ENCODE data around the gene CACNB3. TPM values are rescaled to one million over a fixed set of nuclear protein-coding genes. Genes with fewer than 3 reads are reported as not detected.

Gene CACNB3
- total and polyA plus RNA-seq, 2 of the 13 experiments (the other 11 are each of a cell fraction or from before 2014, with no cell fraction given), result 0.29 to 0.54 TPM

GRCh38 chr12:48851883-48852733, 33.8 kb downstream of the CACNB3 start, which contains the start of gene DDX23 (continued):
- TF ChIP-seq MEIS2 (CRISPR knock-in tag; IDR thresholded peaks at IDR 0.05) (no peak), GATAD1 (CRISPR knock-in tag; IDR thresholded peaks at IDR 0.05) (peak; percentile 98), ZBTB7B (CRISPR knock-in tag; IDR thresholded peaks at IDR 0.05) (no peak), MAFF (IDR thresholded peaks at IDR 0.05; ENCODE audit: low read depth, low read length) (no peak), SAP130 (CRISPR knock-in tag; IDR thresholded peaks at IDR 0.05; ENCODE audit: low read depth) (peak; percentile 87), ZNF142 (CRISPR knock-in tag; IDR thresholded peaks at IDR 0.05) (peak; percentile 47; the same call in 1 of the 2 replicates), MATR3 (CRISPR knock-in tag; IDR thresholded peaks at IDR 0.05) (no peak), ZNF501 (CRISPR knock-in tag; IDR thresholded peaks at IDR 0.05) (peak; percentile 75; the same call in 1 of the 2 replicates), MTF1 (CRISPR knock-in tag; IDR thresholded peaks at IDR 0.05) (no peak), PHF8 (CRISPR knock-in tag; IDR thresholded peaks at IDR 0.05) (peak; percentile 96), MBNL3 (CRISPR knock-in tag; conservative IDR thresholded peaks at IDR 0.05) (no peak), SOX13 (IDR thresholded peaks at IDR 0.05) (no peak), SOX13 (CRISPR knock-in tag; conservative IDR thresholded peaks at IDR 0.05 in 1 of 2, IDR thresholded peaks at IDR 0.05 in 1 of 2) (0 out of 4 replicates have a peak, but pooled peaks of 1 of the 2 experiments have one; percentile 33), ELF3 (CRISPR knock-in tag; IDR thresholded peaks at IDR 0.05) (peak; percentile 92), ZNF260 (CRISPR knock-in tag; IDR thresholded peaks at IDR 0.05; ENCODE audit: borderline replicate concordance, low read depth) (no peak), ZBTB4 (CRISPR knock-in tag; IDR thresholded peaks at IDR 0.05; ENCODE audit: borderline replicate concordance) (no peak; the same call in 1 of the 2 replicates), RBAK (CRISPR knock-in tag; IDR thresholded peaks at IDR 0.05) (no peak), HMG20B (CRISPR knock-in tag; conservative IDR thresholded peaks at IDR 0.05) (no peak), KMT2A (CRISPR knock-in tag; IDR thresholded peaks at IDR 0.05) (peak; percentile 79)
